Measurements from ENCODE around the gene KDM4D.

DNA sequence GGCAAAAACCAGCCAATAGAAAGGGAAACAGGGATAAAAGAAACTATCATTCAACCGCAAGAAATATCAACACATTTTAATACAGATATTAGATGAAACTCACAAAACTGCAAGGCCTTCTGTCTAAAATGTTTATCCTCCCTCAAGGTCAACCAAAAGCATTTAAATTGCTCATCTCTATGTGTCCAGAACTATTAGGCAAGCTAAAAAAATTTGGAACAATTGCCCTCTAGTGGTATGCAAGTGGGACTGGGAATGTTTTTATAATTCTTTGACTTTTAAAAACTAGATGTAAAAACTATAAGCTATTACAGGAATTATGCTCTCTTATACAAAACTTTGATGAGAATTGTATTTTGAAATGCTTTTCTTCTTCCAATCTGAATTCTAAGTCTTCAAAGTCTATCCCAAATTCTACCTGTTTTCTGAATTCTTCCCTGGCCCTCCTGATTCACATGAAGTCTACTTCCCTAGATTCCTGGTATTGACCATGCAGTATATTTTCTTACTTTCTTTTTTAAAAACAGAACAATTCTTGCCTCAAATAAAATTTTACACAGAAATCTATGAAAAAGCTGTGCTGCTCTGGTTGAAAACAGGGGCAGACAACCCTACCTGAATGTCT lies 5.1 kb upstream of the KDM4D start:
- TF ChIP-seq, protein P1, sequence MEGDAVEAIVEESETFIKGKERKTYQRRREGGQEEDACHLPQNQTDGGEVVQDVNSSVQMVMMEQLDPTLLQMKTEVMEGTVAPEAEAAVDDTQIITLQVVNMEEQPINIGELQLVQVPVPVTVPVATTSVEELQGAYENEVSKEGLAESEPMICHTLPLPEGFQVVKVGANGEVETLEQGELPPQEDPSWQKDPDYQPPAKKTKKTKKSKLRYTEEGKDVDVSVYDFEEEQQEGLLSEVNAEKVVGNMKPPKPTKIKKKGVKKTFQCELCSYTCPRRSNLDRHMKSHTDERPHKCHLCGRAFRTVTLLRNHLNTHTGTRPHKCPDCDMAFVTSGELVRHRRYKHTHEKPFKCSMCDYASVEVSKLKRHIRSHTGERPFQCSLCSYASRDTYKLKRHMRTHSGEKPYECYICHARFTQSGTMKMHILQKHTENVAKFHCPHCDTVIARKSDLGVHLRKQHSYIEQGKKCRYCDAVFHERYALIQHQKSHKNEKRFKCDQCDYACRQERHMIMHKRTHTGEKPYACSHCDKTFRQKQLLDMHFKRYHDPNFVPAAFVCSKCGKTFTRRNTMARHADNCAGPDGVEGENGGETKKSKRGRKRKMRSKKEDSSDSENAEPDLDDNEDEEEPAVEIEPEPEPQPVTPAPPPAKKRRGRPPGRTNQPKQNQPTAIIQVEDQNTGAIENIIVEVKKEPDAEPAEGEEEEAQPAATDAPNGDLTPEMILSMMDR (conservative IDR thresholded peaks at IDR 0.05; ENCODE audit: low read depth in 2 of 2), result peak in 1 of 2 experiments; percentile 70; a peak in 3 of 4 replicates
- no peak for TF ChIP-seq EZH2 (IDR thresholded peaks at IDR 0.05; ENCODE audit: low read depth, unreplicated experiment)
- TF ChIP-seq, protein P2, sequence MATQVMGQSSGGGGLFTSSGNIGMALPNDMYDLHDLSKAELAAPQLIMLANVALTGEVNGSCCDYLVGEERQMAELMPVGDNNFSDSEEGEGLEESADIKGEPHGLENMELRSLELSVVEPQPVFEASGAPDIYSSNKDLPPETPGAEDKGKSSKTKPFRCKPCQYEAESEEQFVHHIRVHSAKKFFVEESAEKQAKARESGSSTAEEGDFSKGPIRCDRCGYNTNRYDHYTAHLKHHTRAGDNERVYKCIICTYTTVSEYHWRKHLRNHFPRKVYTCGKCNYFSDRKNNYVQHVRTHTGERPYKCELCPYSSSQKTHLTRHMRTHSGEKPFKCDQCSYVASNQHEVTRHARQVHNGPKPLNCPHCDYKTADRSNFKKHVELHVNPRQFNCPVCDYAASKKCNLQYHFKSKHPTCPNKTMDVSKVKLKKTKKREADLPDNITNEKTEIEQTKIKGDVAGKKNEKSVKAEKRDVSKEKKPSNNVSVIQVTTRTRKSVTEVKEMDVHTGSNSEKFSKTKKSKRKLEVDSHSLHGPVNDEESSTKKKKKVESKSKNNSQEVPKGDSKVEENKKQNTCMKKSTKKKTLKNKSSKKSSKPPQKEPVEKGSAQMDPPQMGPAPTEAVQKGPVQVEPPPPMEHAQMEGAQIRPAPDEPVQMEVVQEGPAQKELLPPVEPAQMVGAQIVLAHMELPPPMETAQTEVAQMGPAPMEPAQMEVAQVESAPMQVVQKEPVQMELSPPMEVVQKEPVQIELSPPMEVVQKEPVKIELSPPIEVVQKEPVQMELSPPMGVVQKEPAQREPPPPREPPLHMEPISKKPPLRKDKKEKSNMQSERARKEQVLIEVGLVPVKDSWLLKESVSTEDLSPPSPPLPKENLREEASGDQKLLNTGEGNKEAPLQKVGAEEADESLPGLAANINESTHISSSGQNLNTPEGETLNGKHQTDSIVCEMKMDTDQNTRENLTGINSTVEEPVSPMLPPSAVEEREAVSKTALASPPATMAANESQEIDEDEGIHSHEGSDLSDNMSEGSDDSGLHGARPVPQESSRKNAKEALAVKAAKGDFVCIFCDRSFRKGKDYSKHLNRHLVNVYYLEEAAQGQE (IDR thresholded peaks at IDR 0.05; ENCODE audit: unreplicated experiment), result no peak
- TF ChIP-seq EZH2phosphoT487 (IDR thresholded peaks at IDR 0.05; ENCODE audit: unreplicated experiment), result no peak
- no peak for TF ChIP-seq POLR2AphosphoS5 (IDR thresholded peaks at IDR 0.05; ENCODE audit: low read depth)
- TF ChIP-seq JUNB (IDR thresholded peaks at IDR 0.05; ENCODE audit: unreplicated experiment), result no peak
- no peak for TF ChIP-seq ZNF114 (CRISPR knock-in tag; IDR thresholded peaks at IDR 0.05)
- no peak for TF ChIP-seq STAT1 (IDR thresholded peaks at IDR 0.05; ENCODE audit: unreplicated experiment)

Data from GM23338 (cell line).